Transverse colon (tissue), 4 donors: ENCODE data around the gene SRPK2. TPM values are rescaled to one million over a fixed set of nuclear protein-coding genes. Genes with fewer than 3 reads are reported as not detected.

Source experiments
- DNase-seq: peaks from one replicate; pipeline ENCODE4 v3.0.0-alpha.2; 2019
- H3K27ac ChIP-seq, 4 donors: fragments of 200-600 bp; sonication (generic); 2 replicates each; pipeline ENCODE4 v1.5.1; 2016 to 2018; ENCODE audit warnings: inconsistent platforms in 4 of 4
- H3K27me3 ChIP-seq: fragments of 200-600 bp; sonication (generic); 2 replicates; pipeline ENCODE4 v1.5.1; 2017; ENCODE audit warnings: inconsistent platforms
- H3K36me3 ChIP-seq, 4 donors: fragments of 200-600 bp; sonication (generic); 2 replicates each; pipeline ENCODE4 v1.5.1; 2017 to 2019; ENCODE audit warnings: inconsistent platforms in 4 of 4
- H3K4me1 ChIP-seq, 4 donors: fragments of 200-600 bp; sonication (generic); 2 replicates each; pipeline ENCODE4 v1.5.1; 2017 to 2020; ENCODE audit warnings: inconsistent platforms in 4 of 4
- H3K4me3 ChIP-seq, 4 donors: fragments of 200-600 bp; sonication (generic); 1 replicate in 1 of 4; 2 replicates in 3 of 4; pipeline versions ENCODE4 v1.5.1 to v1.6.1; 2017 to 2019; ENCODE audit warnings: inconsistent platforms in 4 of 4
- H3K9me3 ChIP-seq, 2 donors: fragments of 200-600 bp; sonication (generic); 2 replicates each; pipeline ENCODE4 v1.5.1; 2017 to 2019; ENCODE audit warnings: inconsistent platforms in 2 of 2
- CTCF ChIP-seq, 5 experiments: fragments of 200-600 bp in 3 of 5; fragments of 450-650 bp in 2 of 5; sonication (generic) in 3 of 5; IDR thresholded peaks; 1 replicate in 2 of 5; 2 replicates in 3 of 5; pipeline ENCODE4 v1.5.1; 2016 to 2017; ENCODE audit warnings: antibody characterized with exemption in 5 of 5, inconsistent platforms in 3 of 5, mild to moderate bottlenecking in 2 of 5, moderate library complexity in 1 of 5
- EP300 ChIP-seq: sonication (generic); formaldehyde crosslinking; IDR thresholded peaks from one replicate; pipeline ENCODE4 v1.6.1; 2017; ENCODE audit warnings: antibody characterized with exemption, low read depth
- POLR2A ChIP-seq: fragments of 450-650 bp; IDR thresholded peaks from one replicate; pipeline ENCODE4 v1.6.1; 2016; ENCODE audit warnings: antibody characterized with exemption, mild to moderate bottlenecking, moderate library complexity
- POLR2AphosphoS5 ChIP-seq, 3 donors: sonication (generic); formaldehyde crosslinking; IDR thresholded peaks; one replicate each; pipeline ENCODE4 v1.6.1; 2016; ENCODE audit warnings: antibody characterized with exemption in 3 of 3
- WGBS, 2 donors: methylation state at CpG; one replicate each; pipeline ENCODE4 v1.1.5; 2018; ENCODE audit warnings: low coverage in 1 of 2; 5-methylcytosine and 5-hydroxymethylcytosine counted together
- in situ Hi-C, 4 donors: fragments of 200-750 bp; cut with MboI; loops; one replicate each; pipeline versions ENCODE4 v1.15.0 to v1.15.1; 2017; ENCODE audit warnings: low sequenced_read_pairs in 3 of 4, low pct_ligation_motif_present in 1 of 4, low pct_unique_long_range_greater_than_20kb in 1 of 4
- intact Hi-C: fragments of 100-400 bp; cut with DNase I; formaldehyde crosslinking; loops from one replicate; pipeline ENCODE4 v1.15.1; 2023; ENCODE audit warnings: low total_unique reads
- total RNA-seq, 4 donors: library from RNA; depleted of rRNA; stranded (reverse); fragments of >200 nt; gene quantifications; one replicate each; pipeline ENCODE4 v1.1.0, GENCODE V29; 2016

The SRPK2 gene
- total RNA-seq, 4 donors from 2014 or later, result 18.3 to 93.1 (median 43.8) TPM

GRCh38 chr7:105098863-105099515 is 289.7 kb downstream of the SRPK2 start:
- Histone ChIP-seq H3K4me1 (peaks cover 0 to 14% (median 0%) of the 10 kb centered on the region in 4 donors), H3K27me3 (no peaks in the 10 kb centered on the region), H3K9me3 (no peaks in the 10 kb centered on the region), H3K27ac (no peak overlapping the region), H3K4me3 (no peak overlapping the region), H3K36me3 (peaks cover 0 to 48% (median 9%) of the 10 kb centered on the region in 4 donors)
- WGBS, 2 donors, result 59 to 84% methylated on average over 2 of the region's 2 CpGs
- TF ChIP-seq POLR2A (no peak), EP300 (no peak), CTCF (IDR thresholded peaks at IDR 0.05) (no peak), POLR2AphosphoS5 (IDR thresholded peaks at IDR 0.05) (no peak)
- in situ Hi-C loops (no loop called here), intact Hi-C loops (no loop called here)
- no peak for DNase-seq

GRCh38 chr7:105097619-105098018 is 291.1 kb downstream of the SRPK2 start:
- no peak for DNase-seq
- H3K27ac ChIP-seq, result no peak overlapping the region
- H3K36me3 ChIP-seq, result peaks cover 0 to 51% (median 8%) of the 10 kb centered on the region in 4 donors
- in situ Hi-C loops, result no loop called here
- no peaks in the 10 kb centered on the region for H3K27me3 ChIP-seq
- H3K4me3 ChIP-seq, result no peak overlapping the region
- H3K4me1 ChIP-seq, result peaks cover 0 to 14% (median 0%) of the 10 kb centered on the region in 4 donors
- 71 to 73% methylated on average over 6 to 7 of the region's 7 CpGs for WGBS, 2 donors
- intact Hi-C loops, result no loop called here
- H3K9me3 ChIP-seq, result no peaks in the 10 kb centered on the region
- no peak for TF ChIP-seq POLR2AphosphoS5 (IDR thresholded peaks at IDR 0.05)

GRCh38 chr7:105096306-105096705 is 292.4 kb downstream of the SRPK2 start:
- H3K27ac ChIP-seq, result no peak overlapping the region
- no peak for TF ChIP-seq CTCF (IDR thresholded peaks at IDR 0.05)
- TF ChIP-seq POLR2AphosphoS5 (IDR thresholded peaks at IDR 0.05), result no peak
- TF ChIP-seq EP300, result no peak
- TF ChIP-seq POLR2A, result no peak
- H3K4me3 ChIP-seq, result no peak overlapping the region
- in situ Hi-C loops (no loop called here), intact Hi-C loops (no loop called here)
- no peak for DNase-seq
- 75 to 89% methylated on average over 3 of the region's 3 CpGs for WGBS, 2 donors
- H3K36me3 ChIP-seq, result peaks cover 0 to 51% (median 14%) of the 10 kb centered on the region in 4 donors
- no peaks in the 10 kb centered on the region for H3K27me3 ChIP-seq
- no peaks in the 10 kb centered on the region for H3K9me3 ChIP-seq
- peaks cover 0 to 14% (median 0%) of the 10 kb centered on the region in 4 donors for H3K4me1 ChIP-seq

GRCh38 chr7:105094966-105095365 is 293.8 kb downstream of the SRPK2 start:
- in situ Hi-C loops (no loop called here), intact Hi-C loops (no loop called here)
- TF ChIP-seq POLR2A, result no peak
- no peak for TF ChIP-seq EP300
- TF ChIP-seq CTCF (IDR thresholded peaks at IDR 0.05), result no peak
- no peak for TF ChIP-seq POLR2AphosphoS5 (IDR thresholded peaks at IDR 0.05)
- Histone ChIP-seq H3K27me3 (no peaks in the 10 kb centered on the region), H3K27ac (no peak overlapping the region), H3K36me3 (peaks cover 0 to 54% (median 18%) of the 10 kb centered on the region in 4 donors), H3K9me3 (no peaks in the 10 kb centered on the region), H3K4me3 (no peak overlapping the region), H3K4me1 (peaks cover 0 to 14% (median 0%) of the 10 kb centered on the region in 4 donors)
- no peak for DNase-seq

GRCh38 chr7:105088456-105088855 is 300.3 kb downstream of the SRPK2 start:
- Histone ChIP-seq H3K27ac (no peak overlapping the region), H3K9me3 (no peaks in the 10 kb centered on the region), H3K27me3 (no peaks in the 10 kb centered on the region), H3K36me3 (peaks cover 0 to 59% (median 28%) of the 10 kb centered on the region in 4 donors), H3K4me3 (no peak overlapping the region), H3K4me1 (peaks cover 0 to 20% (median 3%) of the 10 kb centered on the region in 4 donors)
- in situ Hi-C loops (no loop called here), intact Hi-C loops (no loop called here)
- no peak for TF ChIP-seq EP300
- TF ChIP-seq POLR2A, result no peak
- no peak for TF ChIP-seq CTCF (IDR thresholded peaks at IDR 0.05)
- no peak for TF ChIP-seq POLR2AphosphoS5 (IDR thresholded peaks at IDR 0.05)
- WGBS, 2 donors, result 84 to 91% methylated on average over 2 of the region's 2 CpGs
- no peak for DNase-seq
